ENCODE measurements around the gene FKBP10. TPM values are rescaled to one million over a fixed set of nuclear protein-coding genes. Genes with fewer than 3 reads are reported as not detected.

FKBP10 gene
- total RNA-seq, 3 donors from 2014 or later (not counting 1 experiment from before 2014, with no cell fraction given), result 5.6 to 8.8 (median 6.0) TPM

DNA sequence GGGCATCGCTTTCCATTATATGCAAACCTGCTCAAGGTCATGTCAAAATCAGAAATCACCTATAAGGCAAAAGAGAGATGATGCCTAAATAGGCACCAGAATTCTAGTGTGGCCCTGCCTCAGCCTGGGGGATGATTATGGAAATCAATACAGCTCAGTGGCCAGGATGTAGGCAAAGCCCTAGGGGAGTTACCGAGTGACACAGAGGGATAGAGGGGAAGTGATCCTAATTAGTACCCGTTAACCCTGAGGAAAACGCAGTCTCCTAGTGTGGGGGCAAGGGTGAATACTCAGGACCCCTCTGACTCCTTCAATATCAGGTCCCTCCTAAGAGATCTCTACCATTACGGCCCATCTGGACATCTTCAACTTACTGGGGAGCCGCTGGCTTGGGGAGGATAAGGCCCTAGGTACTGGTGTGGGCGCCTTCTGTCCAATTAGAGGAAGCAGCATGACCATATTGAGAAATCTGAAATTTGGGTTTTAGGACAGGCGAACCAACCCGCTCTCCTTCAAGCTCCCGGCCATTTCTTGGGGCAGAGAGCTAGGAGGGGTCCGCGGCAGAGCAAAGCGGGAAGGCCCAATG, 22.5 kb downstream of the FKBP10 start:
- Histone ChIP-seq H3K27ac (ENCODE audit: low read length) (no peak overlapping the region), H3K9me3 (ENCODE audit: control insufficient read depth, insufficient read depth, low read length) (no peaks in the 10 kb centered on the region), H3K27me3 (ENCODE audit: control insufficient read depth, insufficient read depth, low read length) (no peaks in the 10 kb centered on the region), H3K4me3 (ENCODE audit: low read length) (peak overlapping the region; percentile 70), H3K4me1 (ENCODE audit: control insufficient read depth, insufficient read depth, low read length) (peaks cover 14% of the 10 kb centered on the region), H3K36me3 (ENCODE audit: control insufficient read depth, insufficient read depth, low read length) (no peaks in the 10 kb centered on the region)
- Mint-ChIP-seq H3K27ac (no peak overlapping the region), H3K4me3 (peak overlapping the region; percentile 81), H3K27me3 (ENCODE audit: low read depth in 2 of 2) (peaks cover 0 to 6% of the 10 kb centered on the region in 2 donors), H3K4me1 (peaks cover 6% of the 10 kb centered on the region in 2 donors), H3K9me3 (no peaks in the 10 kb centered on the region), H3K36me3 (no peaks in the 10 kb centered on the region)
- intact Hi-C loops (cut with micrococcal nuclease), result no loop called here
- WGBS (ENCODE audit: insufficient coverage), result 26% methylated on average over 13 of the region's 13 CpGs
- TF ChIP-seq, protein P1, sequence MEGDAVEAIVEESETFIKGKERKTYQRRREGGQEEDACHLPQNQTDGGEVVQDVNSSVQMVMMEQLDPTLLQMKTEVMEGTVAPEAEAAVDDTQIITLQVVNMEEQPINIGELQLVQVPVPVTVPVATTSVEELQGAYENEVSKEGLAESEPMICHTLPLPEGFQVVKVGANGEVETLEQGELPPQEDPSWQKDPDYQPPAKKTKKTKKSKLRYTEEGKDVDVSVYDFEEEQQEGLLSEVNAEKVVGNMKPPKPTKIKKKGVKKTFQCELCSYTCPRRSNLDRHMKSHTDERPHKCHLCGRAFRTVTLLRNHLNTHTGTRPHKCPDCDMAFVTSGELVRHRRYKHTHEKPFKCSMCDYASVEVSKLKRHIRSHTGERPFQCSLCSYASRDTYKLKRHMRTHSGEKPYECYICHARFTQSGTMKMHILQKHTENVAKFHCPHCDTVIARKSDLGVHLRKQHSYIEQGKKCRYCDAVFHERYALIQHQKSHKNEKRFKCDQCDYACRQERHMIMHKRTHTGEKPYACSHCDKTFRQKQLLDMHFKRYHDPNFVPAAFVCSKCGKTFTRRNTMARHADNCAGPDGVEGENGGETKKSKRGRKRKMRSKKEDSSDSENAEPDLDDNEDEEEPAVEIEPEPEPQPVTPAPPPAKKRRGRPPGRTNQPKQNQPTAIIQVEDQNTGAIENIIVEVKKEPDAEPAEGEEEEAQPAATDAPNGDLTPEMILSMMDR (IDR thresholded peaks at IDR 0.05), result no peak
- ATAC-seq (peak in 2 of 3 donors; percentile 5 to 41), DNase-seq (no peak)

DNA sequence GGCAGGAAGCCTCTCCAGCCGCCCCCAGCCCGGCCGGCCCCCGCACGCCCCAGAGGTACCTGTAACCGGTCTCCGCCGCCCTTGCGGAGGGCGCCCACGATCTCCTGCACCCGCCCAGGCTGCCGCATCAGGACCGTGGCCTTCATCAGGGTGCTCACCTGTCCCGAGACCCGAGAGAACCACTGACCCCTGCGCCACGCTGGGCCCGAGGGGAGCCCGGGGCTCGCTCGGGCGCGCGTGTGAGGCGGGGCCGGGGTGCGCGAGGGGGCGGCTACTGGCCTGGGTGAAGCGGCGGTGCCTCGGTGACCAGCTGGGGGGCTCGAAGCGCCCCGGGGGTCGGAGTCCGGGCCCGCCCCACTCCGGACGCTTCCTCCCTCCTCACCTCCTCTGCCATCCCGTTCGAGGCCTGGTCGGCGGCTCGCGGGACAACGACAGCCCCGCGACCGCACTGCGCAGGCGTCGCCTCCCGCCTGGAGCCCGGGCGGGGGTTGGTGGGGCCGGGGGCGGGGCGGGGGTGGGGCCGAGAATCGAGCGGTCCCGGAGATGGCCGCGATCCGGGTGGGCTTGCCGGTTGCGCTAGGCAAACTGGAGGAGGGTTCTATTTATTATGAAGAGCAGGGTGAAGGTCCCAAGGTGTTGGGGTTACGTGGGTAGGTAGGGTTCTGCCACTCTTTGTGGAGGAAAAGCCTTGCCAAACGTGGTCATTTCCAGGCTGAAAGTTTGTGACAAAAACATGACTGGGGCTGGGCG, 23.2 kb downstream of the FKBP10 start, which contains the start of gene NT5C3B:
Gene NT5C3B (minus strand): TSS at position 433 of the 750 bp plus-strand sequence. CDS start 39 bp downstream, at position 394.
- intact Hi-C loops (cut with micrococcal nuclease), result no loop called here
- WGBS (ENCODE audit: insufficient coverage), result under 1% methylated on average over 70 of the region's 72 CpGs

DNA sequence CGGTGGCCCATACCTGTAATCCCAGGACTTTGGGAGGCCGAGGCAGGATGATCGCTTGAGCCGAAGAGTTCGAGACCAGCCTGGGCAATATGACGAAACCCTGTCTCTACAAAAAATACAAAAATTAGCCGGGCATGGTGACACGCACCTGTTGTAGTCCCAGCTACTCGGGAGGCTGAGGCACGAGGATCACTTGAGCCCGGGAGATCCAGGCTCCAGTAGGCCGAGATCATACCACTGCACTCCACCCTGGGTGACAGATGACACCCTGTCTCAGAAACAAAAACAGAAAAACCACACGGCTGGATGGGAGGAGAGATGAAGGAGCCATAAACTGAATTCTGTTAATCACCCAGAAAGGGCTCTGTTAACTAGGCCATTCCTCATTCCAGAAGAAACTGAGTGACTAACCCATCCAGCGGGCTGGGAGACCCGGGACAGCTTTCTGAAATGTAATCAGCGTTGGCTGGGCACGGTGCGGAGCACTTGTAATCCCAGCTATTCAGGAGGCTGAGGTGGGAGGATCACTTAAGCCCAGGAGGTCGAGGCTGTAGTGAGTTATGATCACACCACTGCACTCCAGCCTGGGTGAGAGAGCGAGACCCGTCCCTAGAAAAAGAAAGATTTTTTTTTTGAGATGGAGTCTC, 23.9 kb downstream of the FKBP10 start:
- no peaks in the 10 kb centered on the region for H3K9me3 Mint-ChIP-seq
- H3K4me3 ChIP-seq (ENCODE audit: low read length), result peak overlapping the region; percentile 70
- intact Hi-C loops (cut with micrococcal nuclease), result no loop called here
- no peaks in the 10 kb centered on the region for H3K36me3 Mint-ChIP-seq
- H3K27me3 Mint-ChIP-seq (ENCODE audit: low read depth in 2 of 2), result peaks cover 0 to 6% of the 10 kb centered on the region in 2 donors
- H3K36me3 ChIP-seq (ENCODE audit: control insufficient read depth, insufficient read depth, low read length), result no peaks in the 10 kb centered on the region
- no peaks in the 10 kb centered on the region for H3K27me3 ChIP-seq (ENCODE audit: control insufficient read depth, insufficient read depth, low read length)
- H3K4me1 ChIP-seq (ENCODE audit: control insufficient read depth, insufficient read depth, low read length), result peaks cover 14% of the 10 kb centered on the region
- no peaks in the 10 kb centered on the region for H3K9me3 ChIP-seq (ENCODE audit: control insufficient read depth, insufficient read depth, low read length)
- DNase-seq (no peak), ATAC-seq (no peak)
- peaks cover 6% of the 10 kb centered on the region in 2 donors for H3K4me1 Mint-ChIP-seq
- H3K27ac Mint-ChIP-seq, result no peak overlapping the region
- WGBS (ENCODE audit: insufficient coverage), result 58% methylated on average over 21 of the region's 21 CpGs
- H3K4me3 Mint-ChIP-seq, result peak overlapping the region; percentile 81
- TF ChIP-seq, protein P1 (IDR thresholded peaks at IDR 0.05), result no peak
- no peak overlapping the region for H3K27ac ChIP-seq (ENCODE audit: low read length)

More for the DNA sequence above, 23.2 kb downstream of the FKBP10 start, which contains the start of gene NT5C3B:
- no peaks in the 10 kb centered on the region for H3K36me3 Mint-ChIP-seq
- Histone ChIP-seq H3K27me3 (ENCODE audit: control insufficient read depth, insufficient read depth, low read length) (no peaks in the 10 kb centered on the region), H3K4me3 (ENCODE audit: low read length) (peak within 1 kb of the TSS; percentile 70), H3K36me3 (ENCODE audit: control insufficient read depth, insufficient read depth, low read length) (no peaks in the 10 kb centered on the region), H3K27ac (ENCODE audit: low read length) (no peak within 1 kb of the TSS), H3K4me1 (ENCODE audit: control insufficient read depth, insufficient read depth, low read length) (peaks cover 14% of the 10 kb centered on the region), H3K9me3 (ENCODE audit: control insufficient read depth, insufficient read depth, low read length) (no peaks in the 10 kb centered on the region)
- H3K9me3 Mint-ChIP-seq, result no peaks in the 10 kb centered on the region
- DNase-seq (peak; percentile 35 to 77), ATAC-seq (peak; percentile 65 to 87 (median 83))
- TF ChIP-seq, protein P1 (IDR thresholded peaks at IDR 0.05), result no peak
- peak within 1 kb of the TSS; percentile 81 for H3K4me3 Mint-ChIP-seq
- no peak within 1 kb of the TSS for H3K27ac Mint-ChIP-seq
- H3K4me1 Mint-ChIP-seq, result peaks cover 6% of the 10 kb centered on the region in 2 donors
- H3K27me3 Mint-ChIP-seq (ENCODE audit: low read depth in 2 of 2), result peaks cover 0 to 6% of the 10 kb centered on the region in 2 donors
